Stimulated activated CD8-positive, alpha-beta memory T cell treated with anti-CD3 and anti-CD28 coated beads, Interleukin-15, amount 100 ng/mL, for 48 hours (primary cell): ENCODE results near the gene PFKFB3.
"Not testable (repeated sequence)": the region's sequence is repeated elsewhere in the genome, so short reads cannot be mapped to it uniquely, and the experiment has no call there.

Experiments used
- DNase-seq, 2 donors: peaks; one replicate each; pipeline ENCODE4 v3.0.0-alpha.2; 2020; ENCODE audit warnings: low read depth in 2 of 2

PFKFB3 gene

DNA sequence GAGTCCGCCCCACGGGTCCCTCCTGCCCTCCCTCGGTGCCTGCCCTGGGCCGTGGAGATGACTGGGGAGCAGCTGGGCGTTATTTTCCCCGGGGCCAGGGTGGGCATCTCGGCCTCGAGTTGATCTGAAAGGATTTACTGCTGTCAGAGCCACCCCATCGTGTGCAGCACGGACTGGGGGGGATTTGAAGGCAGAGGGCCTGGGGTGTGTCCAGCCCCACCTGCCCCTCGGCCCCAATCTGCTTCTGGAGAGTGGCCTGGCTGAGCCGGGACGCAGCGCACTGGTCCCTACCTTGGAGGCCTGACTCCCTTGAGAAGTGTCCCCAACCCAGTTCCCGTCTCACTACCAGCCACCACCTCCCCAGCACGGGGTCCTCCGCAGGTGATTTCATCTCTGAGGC, 24.2 kb upstream of the PFKFB3 start:
- DNase-seq: no peak

DNA sequence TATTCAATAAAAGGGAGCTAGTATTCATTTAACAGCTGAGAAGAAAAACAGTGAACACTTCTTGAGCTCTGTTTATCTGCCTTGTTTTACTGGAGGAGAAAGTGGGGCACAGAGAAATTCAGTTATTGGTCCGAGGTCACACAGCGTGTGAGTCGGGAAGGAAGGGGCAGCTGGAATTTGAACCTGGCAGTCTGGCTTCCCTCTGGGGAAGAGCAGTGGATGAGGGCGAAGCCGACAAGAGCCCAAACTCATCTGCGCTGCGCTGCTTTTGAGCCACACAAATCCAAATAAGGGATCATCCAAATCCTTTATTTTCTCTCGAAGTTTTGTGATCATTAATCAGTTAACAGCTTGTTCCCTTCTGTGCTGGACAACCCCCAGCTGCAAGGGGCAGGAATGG, 23.7 kb upstream of the PFKFB3 start:
- DNase-seq: no peak

DNA sequence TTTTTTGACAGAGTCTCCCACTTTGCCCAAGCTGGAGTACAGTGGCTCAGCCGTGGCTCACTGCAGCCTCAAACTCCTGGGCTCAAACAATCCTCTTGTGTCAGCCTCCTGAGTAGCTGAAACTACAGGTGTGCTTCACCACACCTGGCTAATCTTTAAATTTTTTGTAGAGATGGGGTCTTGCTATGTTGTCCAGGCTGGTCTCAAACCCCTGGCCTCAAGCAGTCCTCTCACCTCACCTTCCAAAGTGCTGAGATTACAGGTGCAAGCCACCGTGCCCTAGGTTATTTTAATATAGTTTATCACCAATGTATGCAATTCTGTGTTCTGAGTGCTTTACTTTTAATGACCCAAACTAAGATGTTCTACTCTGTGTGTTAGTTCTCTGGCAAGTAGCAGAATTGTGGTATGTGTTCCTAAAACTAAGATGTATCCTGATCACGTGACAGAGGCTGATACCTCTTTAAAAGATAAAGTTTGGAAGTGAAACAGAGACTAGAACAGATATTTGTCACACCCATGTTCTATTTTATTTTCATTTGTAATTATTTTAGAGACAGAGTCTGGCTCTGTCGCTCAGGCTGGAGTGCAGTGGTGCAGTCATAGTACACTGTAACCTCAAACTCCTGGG, 22.1 kb upstream of the PFKFB3 start:
- no peak for DNase-seq

DNA sequence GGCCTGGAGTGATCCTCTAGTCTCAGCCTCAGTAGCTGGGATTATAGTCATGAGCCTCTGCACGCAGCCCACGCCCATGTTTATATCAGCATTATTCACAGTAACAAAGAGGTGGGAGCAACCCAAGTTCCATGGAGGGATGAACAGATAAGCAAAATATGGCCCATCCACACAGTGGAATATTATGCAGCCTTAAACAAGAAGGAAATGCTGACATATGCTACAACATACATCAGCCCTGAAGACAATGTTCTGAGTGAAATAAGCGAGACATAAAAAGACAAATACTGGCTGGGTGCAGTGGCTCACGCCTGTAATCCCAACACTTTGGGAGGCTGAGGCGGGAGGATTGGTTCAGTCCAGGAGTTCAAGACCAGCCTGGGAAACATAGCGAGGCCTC, 21.5 kb upstream of the PFKFB3 start:
- DNase-seq: no peak

DNA sequence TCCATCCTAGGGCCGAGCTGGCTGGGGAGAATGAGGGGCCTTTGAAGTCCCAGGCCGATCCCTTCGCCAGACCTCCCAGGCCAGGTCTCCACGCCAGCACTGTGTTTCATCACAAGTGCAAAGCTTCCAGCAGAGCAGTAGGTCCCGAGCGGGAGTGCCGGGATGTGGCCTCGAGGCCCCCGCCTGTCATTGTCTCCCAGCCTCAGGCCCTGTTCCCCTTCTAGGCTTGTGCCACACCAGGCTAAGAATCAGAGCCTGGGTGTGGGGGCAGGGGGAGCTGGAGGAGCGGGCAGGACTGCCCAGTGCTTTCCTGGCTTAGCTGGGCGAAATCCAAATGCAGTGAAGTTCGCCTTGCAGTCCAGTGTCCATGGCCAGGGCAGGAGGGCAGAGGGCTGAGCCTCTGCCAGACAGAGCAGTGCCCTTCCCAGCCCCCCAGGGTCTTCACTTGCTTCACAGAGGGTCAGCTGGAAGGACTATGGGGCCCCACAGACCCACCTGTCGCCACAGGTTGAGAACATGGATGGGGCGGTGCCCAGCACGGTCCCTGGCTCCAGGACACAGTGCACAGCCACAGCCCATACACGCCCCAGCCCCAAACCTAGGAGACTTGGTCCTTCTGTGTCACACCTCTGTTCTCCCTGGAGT, 20.2 kb upstream of the PFKFB3 start:
- DNase-seq: no peak

DNA sequence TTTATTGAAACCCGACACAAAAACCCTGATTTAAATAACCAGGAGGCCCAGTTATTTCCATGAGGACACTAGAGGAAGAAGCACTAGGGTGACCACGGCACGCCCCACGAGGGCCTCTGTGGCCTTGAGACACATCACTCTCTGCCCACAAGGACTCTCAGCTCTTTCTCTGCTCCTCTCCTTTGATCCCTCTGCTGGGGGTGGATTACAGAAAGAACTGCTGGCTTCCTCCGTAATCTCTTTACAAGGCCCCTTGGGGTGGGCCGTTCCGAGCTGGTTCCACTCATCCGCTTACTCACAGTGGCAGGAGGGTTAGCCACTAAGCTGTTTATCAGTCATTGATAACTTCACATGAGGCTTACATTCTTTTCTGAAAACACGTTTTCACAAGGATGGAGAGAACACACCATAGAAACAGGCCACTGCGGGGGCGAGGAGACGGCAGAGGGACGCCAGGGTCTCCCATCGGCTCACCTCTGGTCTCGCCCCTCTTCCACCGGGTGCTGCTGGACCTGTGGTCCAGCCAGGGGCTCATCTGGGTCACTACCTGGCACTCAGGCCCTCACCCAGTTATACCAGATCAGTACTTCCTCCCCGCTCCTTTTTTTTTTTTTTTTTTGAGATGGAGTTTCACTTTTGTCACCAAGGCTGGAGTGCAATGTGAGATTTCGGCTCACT, 17.6 kb upstream of the PFKFB3 start:
- no peak for DNase-seq

DNA sequence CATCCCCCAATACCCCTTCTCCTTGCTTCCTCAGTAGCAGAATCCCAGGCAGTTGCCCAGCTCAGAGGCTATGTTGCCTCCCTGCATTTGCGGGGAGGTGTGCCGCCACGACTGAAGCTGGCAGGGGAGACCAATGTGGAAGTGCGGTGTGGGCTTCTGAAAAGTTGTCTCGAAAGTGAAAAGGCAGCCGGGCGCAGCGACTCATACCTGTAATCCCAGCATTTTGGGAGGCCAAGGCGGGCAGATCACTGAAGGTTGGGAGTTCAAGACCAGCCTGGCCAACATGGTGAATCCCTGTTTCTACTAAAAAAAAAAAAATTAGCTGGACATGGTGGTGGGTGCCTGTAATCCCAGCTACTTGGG, 15.9 kb upstream of the PFKFB3 start:
- no peak for DNase-seq

DNA sequence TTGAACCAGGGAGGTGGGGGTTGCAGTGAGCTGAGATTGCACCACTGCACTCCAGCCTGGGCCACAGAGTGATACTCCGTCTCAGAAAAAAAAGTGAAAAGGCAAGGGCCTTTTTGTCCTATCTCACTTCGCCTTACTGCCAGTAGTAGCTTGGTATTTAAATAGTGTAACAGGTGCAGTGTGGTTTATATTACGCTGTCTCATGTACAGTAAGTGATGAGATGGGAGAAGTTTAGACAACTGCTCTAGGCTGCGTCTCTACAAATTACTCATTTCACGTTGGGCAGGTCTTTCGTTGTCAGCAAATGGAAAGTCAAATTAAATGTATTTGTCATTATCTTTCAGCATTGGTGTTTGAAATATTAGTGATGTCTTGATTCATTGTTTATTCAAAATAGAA, 15.5 kb upstream of the PFKFB3 start:
- no peak for DNase-seq

DNA sequence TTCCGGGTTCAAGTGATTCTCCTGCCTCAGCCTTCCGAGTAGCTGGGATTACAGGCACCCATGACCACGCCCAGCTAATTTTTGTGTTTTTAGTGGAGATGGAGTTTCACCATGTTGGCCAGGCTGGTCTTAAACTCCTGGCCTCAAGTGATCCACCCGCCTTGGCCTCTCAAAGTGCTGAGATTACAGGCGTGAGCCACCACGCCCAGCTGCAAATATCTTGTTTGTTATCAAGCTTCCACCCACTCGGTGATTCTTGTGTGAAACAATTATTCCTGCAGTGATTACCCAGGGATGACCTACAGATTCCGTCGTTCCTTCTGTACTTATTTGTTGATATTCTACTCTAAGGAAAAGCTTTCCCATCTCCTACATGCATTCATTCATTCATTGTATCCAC, 12.7 kb upstream of the PFKFB3 start:
- not testable (repeated sequence) for DNase-seq

DNA sequence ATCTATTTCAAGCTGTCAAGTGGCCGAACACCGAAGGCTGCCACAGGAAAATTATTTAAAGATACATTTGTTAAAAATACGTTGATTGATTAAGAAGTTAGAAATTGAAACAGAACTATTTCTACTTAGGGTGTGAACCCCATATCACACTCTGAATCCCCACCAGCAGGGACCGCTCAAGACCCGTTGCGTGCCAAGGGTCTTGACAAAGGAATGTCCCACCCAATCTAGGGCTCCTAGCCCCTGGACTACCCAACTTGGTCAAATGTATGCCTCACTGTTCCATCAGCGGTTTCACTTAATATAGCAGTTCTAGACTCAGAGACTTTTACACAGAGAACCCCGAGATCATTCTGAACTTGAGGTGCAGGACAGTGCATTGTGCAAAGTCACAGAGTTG, 11.6 kb upstream of the PFKFB3 start:
- DNase-seq: no peak

DNA sequence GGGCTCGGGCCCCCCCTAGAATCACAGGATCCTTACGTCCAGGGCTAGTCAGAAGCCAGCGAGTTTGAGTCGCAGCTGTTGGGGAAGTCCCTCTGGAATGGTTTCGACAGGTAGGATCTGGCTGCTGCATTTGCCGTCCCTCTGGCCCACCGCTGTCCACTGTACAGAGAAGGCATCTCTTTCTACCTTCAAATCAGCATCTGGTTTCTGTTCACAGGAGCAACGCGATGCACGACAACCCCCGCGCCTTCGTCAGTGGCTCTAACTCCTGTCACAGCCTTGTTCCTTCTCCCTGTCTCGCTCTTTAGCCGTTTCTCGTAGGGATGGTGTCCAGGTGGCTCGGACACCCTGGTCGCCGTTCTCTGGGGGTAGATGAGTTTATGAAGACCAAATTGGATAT, 11.2 kb upstream of the PFKFB3 start:
- DNase-seq: no peak

DNA sequence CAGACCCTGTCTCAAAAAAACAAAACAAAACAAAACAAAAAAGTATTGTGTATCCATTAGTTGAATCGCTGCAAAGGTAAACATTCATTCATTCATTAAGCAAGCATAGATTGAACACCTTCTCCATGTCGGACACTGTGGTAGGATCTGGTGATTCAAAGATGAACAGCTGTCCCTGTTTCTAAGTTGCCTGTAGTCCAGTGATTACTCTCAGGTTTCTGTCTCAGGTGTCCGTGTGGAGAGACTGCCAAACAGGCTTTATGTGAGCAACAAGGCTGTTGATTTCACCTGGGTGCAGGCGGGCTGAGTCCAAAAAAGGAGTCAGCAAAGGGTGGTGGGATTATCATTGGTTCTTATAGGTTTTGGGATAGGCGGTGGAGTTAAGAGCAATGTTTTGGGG, 9.4 kb upstream of the PFKFB3 start:
- DNase-seq: not testable (repeated sequence)

DNA sequence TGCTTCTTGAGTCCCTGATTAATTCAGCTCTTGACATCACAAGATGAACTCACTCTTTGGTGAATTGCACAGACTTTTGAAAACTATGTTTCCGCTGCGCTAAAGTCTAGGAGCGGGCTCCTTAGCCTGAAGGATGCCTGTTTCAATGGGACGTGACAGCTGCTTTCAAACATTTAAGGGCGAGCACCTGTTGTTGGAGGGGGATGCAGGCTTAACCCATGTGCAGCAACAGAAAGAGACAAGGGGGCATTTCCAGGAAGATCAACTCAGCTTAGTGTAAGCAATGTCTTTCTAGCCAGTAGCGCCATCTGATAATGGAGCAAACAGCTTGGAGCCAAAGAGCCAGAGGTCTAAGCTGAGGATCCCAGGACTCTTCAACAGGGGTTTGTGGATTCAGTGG, 8.4 kb upstream of the PFKFB3 start:
- no peak for DNase-seq

DNA sequence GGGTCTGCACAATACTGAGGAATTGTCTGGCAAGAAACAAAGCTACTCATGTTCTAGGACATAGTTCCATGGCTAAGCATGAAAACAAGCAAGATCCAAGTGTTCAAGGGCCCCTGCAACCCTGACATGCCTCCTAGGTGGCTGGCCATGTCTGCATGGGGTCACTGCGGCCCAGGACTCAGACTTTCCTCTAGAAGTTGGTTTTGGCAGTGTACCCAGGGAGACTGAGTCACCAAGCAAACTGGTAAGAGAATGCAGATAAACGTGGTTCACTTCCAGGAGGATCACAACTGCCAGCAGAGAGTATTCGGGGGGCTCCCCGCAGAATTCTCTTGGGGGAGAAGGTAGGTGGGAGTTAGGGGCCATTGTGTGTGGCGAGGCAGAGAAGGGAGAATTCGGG, 7.4 kb upstream of the PFKFB3 start:
- DNase-seq: no peak

DNA sequence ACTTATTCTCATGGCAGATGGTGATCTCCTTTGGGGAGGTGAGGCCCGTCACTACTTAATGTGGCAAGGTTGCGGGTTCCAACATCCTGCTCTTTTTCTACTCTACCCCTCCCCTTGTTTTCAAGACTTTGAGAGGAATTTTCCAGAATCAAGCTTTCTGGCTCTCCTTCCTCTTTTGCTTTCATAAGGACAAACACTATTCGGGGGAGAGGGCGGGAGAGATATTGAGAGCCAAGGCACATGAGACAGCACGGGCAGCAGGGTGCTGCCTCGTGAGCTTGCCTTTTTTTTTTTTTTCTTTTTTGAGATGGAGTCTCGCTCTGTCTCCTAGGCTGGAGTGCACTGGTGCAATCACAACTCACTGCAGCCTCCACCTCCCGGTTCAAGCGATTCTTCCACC, 6.9 kb upstream of the PFKFB3 start:
- DNase-seq: no peak

DNA sequence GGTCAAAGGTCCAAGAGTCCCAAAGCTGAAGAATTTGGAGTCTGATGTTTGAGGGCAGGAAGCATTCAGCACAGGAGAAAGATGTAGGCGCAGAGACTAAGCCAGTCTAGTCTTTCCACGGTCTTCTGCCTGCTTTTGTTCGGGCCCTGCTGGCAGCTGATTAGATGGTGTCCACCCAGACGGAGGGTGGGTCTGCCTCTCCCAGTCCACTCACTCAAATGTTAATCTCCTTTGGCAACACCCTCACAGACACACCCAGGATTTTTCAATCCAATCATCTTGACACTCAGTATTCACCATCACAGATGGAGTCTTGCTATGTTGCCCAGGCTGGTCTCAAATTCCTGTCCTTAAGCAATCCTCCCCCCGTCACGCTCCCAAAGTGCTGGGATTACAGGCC, 6.2 kb upstream of the PFKFB3 start:
- not testable (repeated sequence) for DNase-seq

DNA sequence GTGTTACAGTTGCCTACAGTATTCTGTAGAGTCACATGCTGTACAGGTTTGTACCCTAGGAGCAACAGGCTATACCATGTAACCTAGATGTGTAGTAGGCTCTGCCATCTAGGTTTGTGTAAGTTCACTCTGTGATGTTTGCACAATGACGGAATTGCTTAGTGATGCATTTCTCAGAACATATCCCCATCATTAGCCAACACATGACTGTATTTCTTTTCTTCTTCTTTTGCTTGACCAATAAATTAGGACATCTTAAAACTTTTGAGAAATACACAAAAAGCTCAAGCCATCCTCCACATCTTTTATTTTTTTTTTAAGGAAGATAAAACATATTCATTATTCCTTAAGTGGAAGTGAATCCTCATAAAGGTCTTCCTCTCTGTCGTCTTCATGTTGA, 5.4 kb upstream of the PFKFB3 start:
- DNase-seq: no peak

DNA sequence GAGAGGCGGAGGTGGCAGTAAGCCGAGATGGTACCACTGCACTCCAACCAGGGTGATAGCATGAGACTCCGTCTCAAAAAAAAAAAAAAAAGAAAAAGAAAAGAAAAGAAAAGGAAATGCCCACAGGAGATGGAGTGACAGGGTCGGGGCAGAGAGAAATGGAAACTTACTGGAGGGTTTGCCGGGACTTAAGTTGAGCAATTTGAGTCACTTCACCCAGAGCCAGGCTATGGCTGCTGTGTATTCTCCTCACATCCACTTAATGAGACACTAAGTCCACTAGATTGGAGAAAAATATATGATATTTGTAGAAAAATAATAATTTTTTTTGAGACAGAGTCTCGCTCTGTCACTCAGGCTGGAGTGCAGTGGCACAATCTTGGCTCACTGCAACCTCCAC, 4.6 kb upstream of the PFKFB3 start:
- DNase-seq: no peak

DNA sequence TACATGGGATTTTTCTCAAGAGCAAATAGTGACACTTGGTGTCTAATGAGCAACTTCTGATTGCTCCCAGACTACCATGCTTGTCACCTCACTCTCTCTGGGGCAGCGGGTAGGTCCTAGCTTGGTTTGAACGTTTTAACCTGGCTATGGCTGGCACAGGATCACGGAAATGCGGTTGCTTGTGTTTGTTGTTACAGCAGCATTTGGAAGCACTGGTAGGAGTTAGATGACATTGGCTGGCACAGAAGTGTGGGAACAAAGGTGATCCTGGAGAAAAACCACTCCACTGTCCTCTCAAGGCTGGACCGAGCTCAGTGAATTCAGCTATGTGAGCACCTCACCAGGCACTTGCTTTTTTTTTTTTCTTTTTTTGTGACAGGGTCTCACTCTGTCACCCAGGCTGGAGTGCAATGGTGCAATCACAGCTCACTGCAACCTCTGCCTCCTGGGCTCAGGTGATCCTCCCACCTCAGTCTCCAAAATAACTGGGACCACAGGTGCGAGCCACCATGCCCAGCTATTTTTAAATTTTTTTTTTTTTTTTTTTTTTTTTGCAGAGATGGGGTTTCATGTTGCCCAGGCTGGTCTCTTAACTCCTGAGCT, 3.5 kb upstream of the PFKFB3 start:
- no peak for DNase-seq

DNA sequence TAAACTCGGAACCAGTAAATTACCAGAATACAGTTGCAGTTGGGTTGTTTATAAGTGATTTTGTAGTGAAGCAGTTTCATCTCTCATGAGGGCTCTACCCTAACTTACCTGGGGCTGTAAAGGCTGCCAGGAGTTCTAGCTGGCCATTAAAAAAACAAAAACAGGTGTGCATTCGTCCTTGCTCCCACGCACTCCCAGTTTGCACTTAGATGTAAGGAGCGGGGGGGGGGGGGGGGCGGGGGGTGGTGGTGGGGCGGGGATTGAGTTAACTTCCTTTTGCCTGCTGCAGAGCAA, 2.3 kb upstream of the PFKFB3 start:
- no peak for DNase-seq

DNA sequence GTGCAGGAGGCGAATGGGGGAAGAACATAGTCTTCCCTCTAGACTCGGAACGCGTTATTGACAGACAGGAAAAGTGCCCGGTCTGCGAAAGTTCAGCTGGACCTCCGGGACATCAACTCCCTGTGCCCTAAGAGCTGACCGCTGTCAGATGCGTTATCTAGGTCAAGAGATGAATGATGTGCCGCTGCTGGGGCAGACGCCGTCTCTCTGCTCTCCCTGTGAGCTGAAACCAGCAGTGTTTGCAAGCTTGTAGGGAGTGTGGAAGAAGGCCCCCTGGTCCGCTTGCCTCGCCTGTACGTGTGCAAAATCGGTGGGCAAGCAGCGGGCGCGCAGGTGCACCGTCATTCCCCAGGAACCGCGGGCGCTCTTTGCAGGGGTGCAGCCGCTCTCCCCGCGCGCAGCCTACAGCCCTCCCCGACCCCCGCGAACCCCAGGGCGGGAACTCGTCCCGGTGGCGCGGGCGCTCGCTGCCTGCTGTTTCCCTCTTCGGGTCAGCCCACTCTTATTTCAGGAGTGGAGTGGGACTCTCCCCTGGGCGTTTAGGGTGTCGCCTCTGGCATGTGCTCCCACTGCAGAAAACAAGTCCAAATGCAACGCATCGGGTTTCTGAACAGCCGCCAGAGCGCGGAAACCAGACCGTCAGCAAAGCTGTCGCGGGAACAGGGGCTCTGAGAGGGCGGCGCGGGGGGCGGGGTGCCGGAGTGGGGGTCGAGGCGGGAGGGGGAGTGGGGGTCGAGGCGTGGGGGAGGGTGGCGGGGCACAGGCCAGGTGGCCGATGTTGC, 1.8 kb upstream of the PFKFB3 start:
- DNase-seq: peak in 1 of 2 donors; percentile 28

DNA sequence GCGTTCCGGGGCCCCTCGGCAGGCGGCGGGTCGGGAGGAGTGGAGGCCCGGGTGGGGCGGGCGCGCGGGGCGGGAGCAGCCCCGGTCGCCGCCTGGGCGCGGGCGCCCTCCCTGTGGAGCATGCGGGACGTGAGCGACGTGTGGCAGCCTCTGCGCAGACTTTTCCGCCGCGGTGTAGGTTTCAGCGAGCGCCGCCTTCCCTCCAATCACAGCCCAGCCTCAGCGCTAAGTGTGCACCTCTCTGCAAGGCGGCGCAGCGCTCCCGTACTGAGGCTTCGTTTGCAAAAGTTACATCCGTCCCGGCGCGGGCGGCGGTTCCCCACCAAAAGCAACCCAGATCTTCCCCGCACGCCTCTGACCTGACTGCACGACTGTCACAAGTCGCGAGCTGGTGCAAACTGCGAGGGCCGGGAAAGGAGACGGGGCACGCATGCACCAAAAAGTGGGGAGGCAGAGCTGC, 1.2 kb upstream of the PFKFB3 start:
- peak; percentile 78 to 80 for DNase-seq
